Measurements from ENCODE around the gene ZNF223. TPM values are rescaled to one million over a fixed set of nuclear protein-coding genes. Genes with fewer than 3 reads are reported as not detected.
A peak's percentile ranks its signal among the peaks of the same experiment; 100 is the strongest.

Gene ZNF223
- total RNA-seq, 2 donors from 2014 or later = 2.6 to 4.6 TPM

- Histone ChIP-seq H3K4me3 (no peak overlapping the region), H3K27me3 (no peaks in the 10 kb centered on the region), H3K4me1 (peaks cover under 1% of the 10 kb centered on the region), H3K9me3 (peaks cover 0 to 56% (median 0%) of the 10 kb centered on the region in 3 donors), H3K36me3 (replicated peaks in 1 of 2; ENCODE audit: insufficient read depth in 1 of 2, low read depth in 2 of 2) (peaks cover 6 to 17% of the 10 kb centered on the region in 2 donors), H3K27ac (no peak overlapping the region)
- 57 to 65% methylated on average over 3 of the region's 3 CpGs for WGBS, 2 donors
- intact Hi-C loops (cut with DNase I) = no loop called here
- no peak for ATAC-seq
- TF ChIP-seq CTCF (IDR thresholded peaks at IDR 0.05) = no peak
- no peak for TF ChIP-seq POLR2A (IDR thresholded peaks at IDR 0.05)
- DNase-seq = no peak
Observed at GRCh38 chr19:44066305-44066704, 14.5 kb downstream of the ZNF223 start.

- no peak for ATAC-seq
- Histone ChIP-seq H3K27me3 (no peaks in the 10 kb centered on the region), H3K4me1 (peaks cover 14% of the 10 kb centered on the region), H3K36me3 (replicated peaks in 1 of 2; ENCODE audit: insufficient read depth in 1 of 2, low read depth in 2 of 2) (peaks cover 2 to 11% of the 10 kb centered on the region in 2 donors), H3K4me3 (no peak overlapping the region), H3K27ac (no peak overlapping the region), H3K9me3 (peaks cover 0 to 37% (median 0%) of the 10 kb centered on the region in 3 donors)
- intact Hi-C loops (cut with DNase I) = no loop called here
- no peak for DNase-seq
- WGBS, 2 donors = 94% methylated on average over 1 of the region's 1 CpG
- TF ChIP-seq POLR2A (IDR thresholded peaks at IDR 0.05) (no peak), CTCF (IDR thresholded peaks at IDR 0.05) (no peak)
Observed at GRCh38 chr19:44069415-44069814, 17.6 kb downstream of the ZNF223 start.

DNA sequence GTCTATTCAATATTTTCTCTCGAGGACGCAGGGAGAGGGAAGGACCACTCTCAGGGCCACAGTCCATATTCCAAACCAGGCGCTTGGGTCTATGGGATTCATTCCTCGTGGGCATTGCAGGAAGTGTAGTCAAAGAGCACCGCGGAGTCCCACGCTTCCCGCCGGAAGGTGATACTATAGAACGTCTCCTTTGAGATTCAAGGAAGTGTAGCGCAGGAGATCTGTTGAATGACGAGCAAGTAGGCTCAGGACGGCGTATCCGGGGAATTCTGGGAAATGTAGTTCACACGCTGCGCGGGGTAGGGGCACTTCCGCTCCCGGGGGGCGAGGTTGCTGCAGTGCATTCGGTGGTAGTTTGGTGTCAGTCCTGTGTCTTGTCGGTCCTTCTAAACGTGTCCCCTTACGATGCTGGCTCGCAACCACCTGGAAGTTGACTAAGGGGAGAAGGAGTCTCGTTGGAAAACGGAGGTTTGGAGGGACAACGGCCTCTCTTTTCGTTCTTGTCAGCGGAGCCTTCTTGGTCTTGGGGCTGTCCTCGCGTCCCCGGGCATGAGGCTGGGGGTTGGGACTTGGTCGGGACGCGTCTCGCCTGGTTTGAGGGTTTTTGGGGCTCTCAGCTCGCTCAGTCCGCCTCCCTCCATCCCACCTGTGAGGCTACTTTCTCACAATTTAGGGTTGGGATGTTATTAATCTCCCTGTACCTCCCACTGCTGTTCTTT is 20.1 kb downstream of the ZNF223 start, which contains the start of gene ZNF284:
ZNF284 (plus strand) TSS at position 336 of the 719 bp plus-strand sequence. CDS start 4,231 bp downstream, outside the sequence.
- WGBS, 2 donors = 0 to 1% methylated on average over 26 to 40 of the region's 40 CpGs
- TF ChIP-seq POLR2A (IDR thresholded peaks at IDR 0.05) = peak in 2 of 3 donors; percentile 49 to 52
- no peak for TF ChIP-seq CTCF (IDR thresholded peaks at IDR 0.05)
- Histone ChIP-seq H3K27me3 (no peaks in the 10 kb centered on the region), H3K9me3 (peaks cover 0 to 16% (median 0%) of the 10 kb centered on the region in 3 donors), H3K27ac (peak within 1 kb of the TSS in 3 of 4 donors; percentile 2 to 65 (median 52)), H3K4me1 (peaks cover 14% of the 10 kb centered on the region), H3K4me3 (peak within 1 kb of the TSS; percentile 11 to 27), H3K36me3 (replicated peaks in 1 of 2; ENCODE audit: insufficient read depth in 1 of 2, low read depth in 2 of 2) (peaks cover 0 to under 1% of the 10 kb centered on the region in 2 donors)
- peak; percentile 99 for ATAC-seq
- DNase-seq = peak; percentile 86 to 93 (median 86)
- intact Hi-C loops (cut with DNase I) = no loop called here

DNA sequence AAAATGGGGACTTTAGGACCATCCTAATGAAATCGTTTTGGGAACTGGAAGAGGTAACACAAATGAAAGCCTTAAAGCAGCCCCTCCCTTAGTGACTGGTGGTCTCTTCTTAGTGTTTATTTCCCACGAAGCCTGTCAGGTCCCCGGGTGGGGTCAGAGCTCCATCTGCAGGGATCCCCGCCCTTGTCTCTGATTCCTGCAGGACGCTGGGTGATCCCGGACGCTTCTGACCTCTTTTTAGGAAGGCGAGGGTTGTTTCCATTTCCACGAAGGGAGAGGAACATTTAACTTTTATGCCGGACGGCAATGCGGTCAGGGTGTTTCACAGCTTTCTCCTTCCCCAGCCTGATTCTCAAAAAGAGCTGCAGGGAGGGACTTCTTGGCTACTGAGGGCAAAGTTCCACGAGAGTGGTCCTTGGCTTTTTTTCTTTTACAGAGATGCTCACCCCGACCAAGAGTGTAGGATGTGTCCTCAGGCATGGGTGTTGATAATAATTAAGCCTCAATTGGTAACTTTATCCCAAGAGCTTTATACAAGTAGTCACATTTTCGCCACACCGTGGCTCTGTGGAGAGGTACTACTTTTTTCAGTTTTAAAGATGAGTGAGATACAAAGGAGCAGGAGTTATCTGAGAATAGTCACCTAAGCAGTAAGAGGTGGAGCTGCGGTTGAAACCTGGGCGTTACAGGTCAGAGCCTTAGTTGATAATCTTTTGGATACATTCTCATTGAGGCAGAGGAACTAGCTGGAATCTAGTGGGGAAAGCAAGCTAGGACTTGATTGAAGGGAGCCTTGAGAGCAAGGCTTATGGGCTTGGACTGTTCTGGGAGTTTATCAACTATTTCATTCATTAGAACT is 20.9 kb downstream of the ZNF223 start:
- intact Hi-C loops (cut with DNase I) = no loop called here
- Histone ChIP-seq H3K27me3 (no peaks in the 10 kb centered on the region), H3K4me1 (peaks cover 14% of the 10 kb centered on the region), H3K36me3 (replicated peaks in 1 of 2; ENCODE audit: insufficient read depth in 1 of 2, low read depth in 2 of 2) (no peaks in the 10 kb centered on the region), H3K27ac (peak overlapping the region in 2 of 4 donors; percentile 2 to 52), H3K4me3 (peak overlapping the region; percentile 11 to 27), H3K9me3 (peaks cover 0 to 10% (median 0%) of the 10 kb centered on the region in 3 donors)
- no peak for TF ChIP-seq CTCF (IDR thresholded peaks at IDR 0.05)
- ATAC-seq (no peak), DNase-seq (no peak)
- 11 to 15% methylated on average over 18 of the region's 18 CpGs for WGBS, 2 donors

All from body of pancreas (tissue), 4 donors.